PC-3 (cell line): ENCODE measurements around the gene PABPN1L.

Source experiments
- EZH2 ChIP-seq: fragments of 300-600 bp; sonication (generic); IDR thresholded peaks from one replicate; pipeline ENCODE4 v1.6.1; 2017; ENCODE audit warnings: antibody characterized with exemption, mild to moderate bottlenecking, low read length; ENCODE audit not compliant: unreplicated experiment
- TF ChIP-seq, protein P1 (sequence below): fragments of 300-600 bp; sonication (generic); conservative IDR thresholded peaks from 2 replicates; pipeline ENCODE4 v1.5.1; 2017; ENCODE audit warnings: antibody characterized with exemption, low read depth, mild to moderate bottlenecking, low read length

DNA sequence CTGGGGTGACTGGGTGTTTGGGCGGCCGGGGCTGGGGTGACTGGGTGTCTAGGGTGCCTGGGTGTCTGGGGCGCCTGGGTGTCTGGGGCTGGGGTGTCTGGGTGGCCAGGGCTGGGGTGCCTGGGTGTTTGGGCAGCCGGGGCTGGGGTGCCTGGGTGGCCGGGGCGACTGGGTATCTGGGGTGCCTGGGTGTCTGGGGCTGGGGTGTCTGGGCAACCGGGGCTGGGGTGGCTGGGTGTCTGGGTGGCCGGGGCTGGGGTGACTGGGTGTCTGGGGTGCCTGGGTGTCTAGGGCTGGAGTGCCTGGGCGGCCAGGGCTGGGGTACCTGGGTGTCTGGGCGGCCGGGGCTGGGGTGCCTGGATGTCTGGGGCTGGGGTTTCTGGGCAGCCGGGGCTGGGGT lies 41.3 kb downstream of the PABPN1L start:
- TF ChIP-seq, protein P1, sequence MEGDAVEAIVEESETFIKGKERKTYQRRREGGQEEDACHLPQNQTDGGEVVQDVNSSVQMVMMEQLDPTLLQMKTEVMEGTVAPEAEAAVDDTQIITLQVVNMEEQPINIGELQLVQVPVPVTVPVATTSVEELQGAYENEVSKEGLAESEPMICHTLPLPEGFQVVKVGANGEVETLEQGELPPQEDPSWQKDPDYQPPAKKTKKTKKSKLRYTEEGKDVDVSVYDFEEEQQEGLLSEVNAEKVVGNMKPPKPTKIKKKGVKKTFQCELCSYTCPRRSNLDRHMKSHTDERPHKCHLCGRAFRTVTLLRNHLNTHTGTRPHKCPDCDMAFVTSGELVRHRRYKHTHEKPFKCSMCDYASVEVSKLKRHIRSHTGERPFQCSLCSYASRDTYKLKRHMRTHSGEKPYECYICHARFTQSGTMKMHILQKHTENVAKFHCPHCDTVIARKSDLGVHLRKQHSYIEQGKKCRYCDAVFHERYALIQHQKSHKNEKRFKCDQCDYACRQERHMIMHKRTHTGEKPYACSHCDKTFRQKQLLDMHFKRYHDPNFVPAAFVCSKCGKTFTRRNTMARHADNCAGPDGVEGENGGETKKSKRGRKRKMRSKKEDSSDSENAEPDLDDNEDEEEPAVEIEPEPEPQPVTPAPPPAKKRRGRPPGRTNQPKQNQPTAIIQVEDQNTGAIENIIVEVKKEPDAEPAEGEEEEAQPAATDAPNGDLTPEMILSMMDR = no peak
- no peak for TF ChIP-seq EZH2
